Endothelial cell of umbilical vein (primary cell): ENCODE data around the gene RALGPS1. TPM values are rescaled to one million over a fixed set of nuclear protein-coding genes. Genes with fewer than 3 reads are reported as not detected.

Experiments used
- BruUV-seq: library from RNA; stranded (reverse); fragments of 400-500 nt; replicated peaks from 2 replicates; lab custom pipeline; 2021; lab: Mats Ljungman, UMichigan
- CTCF ChIA-PET: fragments of 300-600, 350-600 bp; sonication (Branson Sonifier 250); formaldehyde crosslinking; loops from one replicate; lab custom pipeline; 2021; ENCODE audit warnings: antibody characterized with exemption, inconsistent platforms; lab: Charles Lee
- POLR2A ChIA-PET: fragments of 300-600, 350-600 bp; sonication (Branson Sonifier 250); formaldehyde crosslinking; loops from one replicate; lab custom pipeline; 2021; ENCODE audit warnings: antibody characterized with exemption, inconsistent platforms; lab: Charles Lee
- DNase-seq: peaks from one replicate; pipeline ENCODE4 v3.0.0-alpha.2; 2011; ENCODE audit warnings: low read depth, low spot score
- FAIRE-seq: peaks from 2 replicates; lab custom pipeline; 2011; peaks lifted over from hg19 to GRCh38; lab: Jason Lieb, UNC
- H2AFZ ChIP-seq: 2 replicates; pipeline ENCODE4 v1.6.0; 2012; ENCODE audit warnings: low read depth, low read length, control low read depth, inconsistent platforms
- H3K27ac ChIP-seq: 2 replicates; pipeline ENCODE4 v1.5.1; 2011; ENCODE audit warnings: low read depth, mild to moderate bottlenecking, control low read depth, low read length, moderate library complexity; ENCODE audit not compliant: insufficient read depth
- H3K27me3 ChIP-seq, 2 experiments: 2 replicates each; pipeline versions ENCODE4 v1.6.0 to v1.6.1; 2011; ENCODE audit warnings: low read length in 2 of 2, mixed read lengths in 1 of 2; ENCODE audit not compliant: control insufficient read depth in 2 of 2, insufficient read depth in 2 of 2
- H3K36me3 ChIP-seq, 2 experiments: 2 replicates in 1 of 2; 3 replicates in 1 of 2; pipeline ENCODE4 v1.5.1; 2011; ENCODE audit warnings: low read length in 2 of 2, mild to moderate bottlenecking in 1 of 2, moderate library complexity in 1 of 2; ENCODE audit not compliant: control insufficient read depth in 2 of 2, insufficient read depth in 2 of 2; ENCODE audit errors: extremely low read depth in 1 of 2
- H3K4me1 ChIP-seq: 3 replicates; pipeline ENCODE4 v1.5.1; 2011; ENCODE audit warnings: mild to moderate bottlenecking, low read length; ENCODE audit not compliant: control insufficient read depth, insufficient read depth; ENCODE audit errors: extremely low read depth
- H3K4me2 ChIP-seq: 2 replicates; pipeline ENCODE4 v1.6.1; 2011; ENCODE audit warnings: low read length, control low read depth, mixed read lengths; ENCODE audit not compliant: insufficient read depth
- H3K4me3 ChIP-seq, 3 experiments: fragments of 200-600 bp in 1 of 3; sonication (generic), shearing (Covaris generic) in 1 of 3; replicated peaks in 1 of 3; 2 replicates each; pipeline ENCODE4 v1.5.1; 2011 to 2016; ENCODE audit warnings: control low read depth in 3 of 3, low read length in 3 of 3, mild to moderate bottlenecking in 2 of 3, inconsistent platforms in 1 of 3, low read depth in 1 of 3, moderate library complexity in 1 of 3; ENCODE audit not compliant: insufficient read depth in 1 of 3
- H3K79me2 ChIP-seq: 2 replicates; pipeline ENCODE4 v1.6.0; 2012; ENCODE audit warnings: low read length, inconsistent platforms; ENCODE audit not compliant: control insufficient read depth, insufficient read depth
- H3K9ac ChIP-seq: replicated peaks from 2 replicates; pipeline ENCODE3; 2011; ENCODE audit warnings: low read length, control low read depth; ENCODE audit not compliant: insufficient read depth; ENCODE audit errors: extremely low read depth
- H3K9me1 ChIP-seq: replicated peaks from 3 replicates; pipeline ENCODE4 v1.6.0; 2011; ENCODE audit warnings: mild to moderate bottlenecking, low read length; ENCODE audit not compliant: control insufficient read depth, insufficient read depth; ENCODE audit errors: extremely low read depth
- H3K9me3 ChIP-seq: replicated peaks from 2 replicates; pipeline ENCODE4 v1.5.1; 2012; ENCODE audit warnings: low read length, inconsistent platforms; ENCODE audit not compliant: control insufficient read depth, insufficient read depth
- H4K20me1 ChIP-seq: replicated peaks from 2 replicates; pipeline ENCODE3; 2011; ENCODE audit warnings: mild to moderate bottlenecking, low read length; ENCODE audit not compliant: control insufficient read depth, insufficient read depth; ENCODE audit errors: extremely low read depth
- CTCF ChIP-seq, 2 donors: IDR thresholded peaks; 1 replicate in 1 of 2; 2 replicates in 1 of 2; pipeline ENCODE4 v1.5.1; 2011; ENCODE audit warnings: low read length in 2 of 2, mild to moderate bottlenecking in 2 of 2, moderate library complexity in 2 of 2, control low read depth in 1 of 2, inconsistent platforms in 1 of 2, low read depth in 1 of 2; ENCODE audit not compliant: insufficient read depth in 1 of 2; ENCODE audit errors: extremely low read depth in 1 of 2
- EZH2 ChIP-seq: IDR thresholded peaks from 2 replicates; pipeline ENCODE4 v1.6.1; 2012; ENCODE audit warnings: borderline replicate concordance, low read depth, mild to moderate bottlenecking, moderate library complexity, low read length, inconsistent platforms; ENCODE audit not compliant: severe bottlenecking
- FOS ChIP-seq: IDR thresholded peaks from 2 replicates; pipeline ENCODE4 v1.6.1; 2011; ENCODE audit warnings: mild to moderate bottlenecking, low read length, moderate library complexity, borderline replicate concordance; ENCODE audit not compliant: insufficient read depth
- GATA2 ChIP-seq: IDR thresholded peaks from 2 replicates; pipeline ENCODE4 v1.7.0; 2011; ENCODE audit warnings: low read depth, mild to moderate bottlenecking, moderate library complexity, mixed read lengths, low read length; ENCODE audit not compliant: insufficient read length, insufficient read depth
- JUN ChIP-seq: IDR thresholded peaks from 2 replicates; pipeline ENCODE4 v1.6.1; 2011; ENCODE audit warnings: borderline replicate concordance, low read depth; ENCODE audit not compliant: insufficient read length, insufficient read depth
- MYC ChIP-seq: IDR thresholded peaks from one replicate; pipeline ENCODE4 v1.6.1; 2011; ENCODE audit warnings: mild to moderate bottlenecking, low read depth, low read length
- POLR2A ChIP-seq: IDR thresholded peaks from 2 replicates; pipeline ENCODE4 v1.6.1; 2012; ENCODE audit warnings: low read depth, mild to moderate bottlenecking, control low read depth, low read length
- POLR2AphosphoS5 ChIP-seq: IDR thresholded peaks from 2 replicates; pipeline ENCODE4 v1.6.1; 2012; ENCODE audit warnings: low read depth, mild to moderate bottlenecking, control low read depth, low read length, moderate library complexity; ENCODE audit not compliant: insufficient read depth
- dilution Hi-C: fragments of 300-500 bp; cut with MboI; formaldehyde crosslinking; loops from one replicate; pipeline ENCODE4 v1.15.0; 2019; ENCODE audit warnings: low sequenced_read_pairs; ENCODE audit not compliant: extremely low pct_ligation_motif_present
- intact Hi-C: fragments of 100-400 bp; cut with micrococcal nuclease; formaldehyde crosslinking; loops from one replicate; pipeline ENCODE4 v1.10.0; 2022
- polyA plus RNA-seq, 4 experiments: library from polyadenylated mRNA; depleted of rRNA in 3 of 4; stranded (reverse) in 3 of 4; unstranded in 1 of 4; fragments of >200 nt; gene quantifications; 2 replicates each; pipeline versions ENCODE4 v1.2.1 to v1.2.3, GENCODE V29; 2011 to 2012; ENCODE audit warnings: missing spikeins in 1 of 4
- total RNA-seq: library from RNA; stranded (reverse); gene quantifications from 2 replicates; pipeline ENCODE4 v1.2.3, GENCODE V29; 2021
- TF ChIP-seq, protein P1 (sequence below): IDR thresholded peaks from 2 replicates; pipeline ENCODE4 v1.6.1; 2011; ENCODE audit not compliant: insufficient read depth, insufficient read length

RALGPS1 gene
- total and polyA plus RNA-seq, 2 donors (not counting 3 experiments of a cell fraction or from before 2014, with no cell fraction given): 3.8 to 5.5 TPM

GRCh38 chr9:127132921-127133647 is 218.5 kb downstream of the RALGPS1 start:
- H3K4me1 ChIP-seq: no peaks in the 10 kb centered on the region
- dilution Hi-C loops (no loop called here), intact Hi-C loops (no loop called here)
- peaks cover 0 to 4% of the 10 kb centered on the region in 2 experiments for H3K27me3 ChIP-seq
- FAIRE-seq: no peak
- no peak overlapping the region for H3K9ac ChIP-seq
- ChIA-PET POLR2A (no interaction called here), CTCF (interaction anchor here (1.0 kb wide), 1 partner anchor 66 kb away, joined by 3 read pairs; no protein-coding TSS in a partner anchor)
- no peak for DNase-seq
- no peak overlapping the region for H2AFZ ChIP-seq
- no peaks in the 10 kb centered on the region for H3K9me1 ChIP-seq
- no TSS peak for BruUV-seq
- no peak for TF ChIP-seq EZH2
- no peak for TF ChIP-seq JUN
- TF ChIP-seq FOS: no peak
- no peak for TF ChIP-seq CTCF (IDR thresholded peaks at IDR 0.05; ENCODE audit: extremely low read depth in 1 of 2, insufficient read depth in 1 of 2, low read depth in 1 of 2, low read length in 2 of 2)
- TF ChIP-seq GATA2: no peak
- TF ChIP-seq MYC: no peak
- TF ChIP-seq POLR2A: no peak
- TF ChIP-seq, protein P1, sequence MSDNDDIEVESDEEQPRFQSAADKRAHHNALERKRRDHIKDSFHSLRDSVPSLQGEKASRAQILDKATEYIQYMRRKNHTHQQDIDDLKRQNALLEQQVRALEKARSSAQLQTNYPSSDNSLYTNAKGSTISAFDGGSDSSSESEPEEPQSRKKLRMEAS: no peak
- no peak for TF ChIP-seq POLR2AphosphoS5
- H3K4me2 ChIP-seq: no peak overlapping the region
- no peak overlapping the region for H3K4me3 ChIP-seq
- no peaks in the 10 kb centered on the region for H3K36me3 ChIP-seq
- no peaks in the 10 kb centered on the region for H3K79me2 ChIP-seq
- H3K27ac ChIP-seq: no peak overlapping the region
- H4K20me1 ChIP-seq: no peaks in the 10 kb centered on the region
- no peaks in the 10 kb centered on the region for H3K9me3 ChIP-seq
